HepG2 (cell line): ENCODE results near the gene CHST11. TPM values are rescaled to one million over a fixed set of nuclear protein-coding genes. Genes with fewer than 3 reads are reported as not detected.

Experiments
- ATAC-seq: fragments of 200-7000 bp; cut with Tn5 transposase; 3 replicates; pipeline ENCODE4 v1.9.1; 2020; ENCODE audit warnings: mild to moderate bottlenecking, moderate library complexity
- BruUV-seq: library from RNA; stranded (reverse); fragments of 400-500 nt; replicated peaks from 2 replicates; lab custom pipeline; 2021; lab: Mats Ljungman, UMichigan
- CTCF ChIA-PET: fragments of 300-600 bp; formaldehyde crosslinking; extraction: SDS; loops from one replicate; lab custom pipeline; 2021; ENCODE audit warnings: low total read pairs, inconsistent platforms, low intra/inter-chr PET ratio; lab: Yijun Ruan, JAX
- POLR2A ChIA-PET: fragments of 350-600 bp; sonication (Branson Sonifier 250); formaldehyde crosslinking; loops from one replicate; lab custom pipeline; 2020; ENCODE audit warnings: antibody characterized with exemption, inconsistent platforms; lab: Yijun Ruan, JAX
- DNase-seq: peaks from one replicate; pipeline ENCODE4 v3.0.0-alpha.2; 2015; ENCODE audit warnings: low spot score
- FAIRE-seq: peaks from 3 replicates; lab custom pipeline; 2011; peaks lifted over from hg19 to GRCh38; lab: Jason Lieb, UNC
- H2AFZ ChIP-seq: one replicate; pipeline ENCODE4 v1.6.1; 2011; ENCODE audit warnings: low read length, inconsistent platforms
- H3K27ac ChIP-seq: fragments of 300-600 bp; 3 replicates; pipeline ENCODE4 v1.8.0; 2011; ENCODE audit warnings: mixed run types, mild to moderate bottlenecking, mixed read lengths, low read length, inconsistent platforms; ENCODE audit not compliant: insufficient read depth; ENCODE audit errors: extremely low read length
- H3K27me3 ChIP-seq, 2 experiments: fragments of 200-600 bp in 1 of 2; 2 replicates in 1 of 2; 3 replicates in 1 of 2; pipeline versions ENCODE4 v1.6.0 to v1.8.0; 2011; ENCODE audit warnings: low read length in 2 of 2, mild to moderate bottlenecking in 2 of 2, moderate library complexity in 2 of 2, inconsistent platforms in 1 of 2; ENCODE audit not compliant: insufficient read depth in 2 of 2, control insufficient read depth in 1 of 2
- H3K36me3 ChIP-seq, 2 experiments: fragments of 200-600 bp in 1 of 2; replicated peaks in 1 of 2; 2 replicates in 1 of 2; 3 replicates in 1 of 2; pipeline versions ENCODE4 v1.5.1 to v1.8.0; 2011; ENCODE audit warnings: low read length in 2 of 2, inconsistent platforms in 1 of 2; ENCODE audit not compliant: insufficient read depth in 2 of 2, control insufficient read depth in 1 of 2
- H3K4me1 ChIP-seq: 2 replicates; pipeline ENCODE4 v1.5.1; 2012; ENCODE audit warnings: low read length, inconsistent platforms; ENCODE audit not compliant: insufficient read depth
- H3K4me2 ChIP-seq: 2 replicates; pipeline ENCODE4 v1.6.0; 2011; ENCODE audit warnings: low read depth, low read length, inconsistent platforms
- H3K4me3 ChIP-seq, 3 experiments: fragments of 200-600 bp in 1 of 3; sonication (generic), shearing (Covaris generic) in 1 of 3; replicated peaks in 1 of 3; 2 replicates each; pipeline ENCODE4 v1.5.1; 2011 to 2016; ENCODE audit warnings: low read length in 3 of 3, inconsistent platforms in 2 of 3, low read depth in 2 of 3, mild to moderate bottlenecking in 2 of 3, control low read depth in 1 of 3, mixed read lengths in 1 of 3; ENCODE audit not compliant: insufficient read depth in 1 of 3
- H3K79me2 ChIP-seq: one replicate; pipeline ENCODE4 v1.6.1; 2011; ENCODE audit warnings: low read length, inconsistent platforms; ENCODE audit not compliant: insufficient read depth
- H3K9ac ChIP-seq: 2 replicates; pipeline ENCODE4 v1.6.0; 2011; ENCODE audit warnings: mild to moderate bottlenecking, low read depth, low read length, inconsistent platforms; ENCODE audit not compliant: insufficient read depth
- H3K9me3 ChIP-seq: 2 replicates; pipeline ENCODE4 v1.5.1; 2012; ENCODE audit warnings: mild to moderate bottlenecking, low read length
- H4K20me1 ChIP-seq: 2 replicates; pipeline ENCODE4 v1.6.0; 2011; ENCODE audit warnings: inconsistent platforms, mild to moderate bottlenecking, low read length, moderate library complexity; ENCODE audit not compliant: insufficient read depth
- ELF4 ChIP-seq: sonication (generic); formaldehyde crosslinking; IDR thresholded peaks from 2 replicates; pipeline ENCODE4 v1.5.0; 2020; ENCODE audit warnings: missing genetic modification reagents, mild to moderate bottlenecking, moderate library complexity, borderline replicate concordance
- FOXK1 ChIP-seq: sonication (generic); formaldehyde crosslinking; IDR thresholded peaks from 2 replicates; pipeline ENCODE4 v1.4.0; 2020; ENCODE audit warnings: low read depth, missing genetic modification reagents, borderline replicate concordance
- HDAC1 ChIP-seq: sonication (generic); formaldehyde crosslinking; IDR thresholded peaks from 2 replicates; pipeline ENCODE4 v1.5.1; 2020; ENCODE audit warnings: mild to moderate bottlenecking, missing genetic modification reagents
- NR0B2 ChIP-seq: sonication (generic); formaldehyde crosslinking; IDR thresholded peaks from 2 replicates; pipeline ENCODE4 v1.4.0; 2020; ENCODE audit warnings: mild to moderate bottlenecking, missing genetic modification reagents
- TCF7 ChIP-seq: sonication (generic); IDR thresholded peaks from 2 replicates; pipeline ENCODE4 v1.6.1; 2016; ENCODE audit warnings: antibody characterized with exemption, low read depth
- ZFP62 ChIP-seq: sonication (generic); formaldehyde crosslinking; IDR thresholded peaks from 2 replicates; pipeline ENCODE4 v1.4.0; 2020; ENCODE audit warnings: missing genetic modification reagents
- ZNF367 ChIP-seq: sonication (generic); formaldehyde crosslinking; IDR thresholded peaks from 2 replicates; pipeline ENCODE4 v1.4.0; 2020; ENCODE audit warnings: missing genetic modification reagents, borderline replicate concordance
- ZNF660 ChIP-seq: sonication (generic); formaldehyde crosslinking; IDR thresholded peaks from 2 replicates; pipeline ENCODE4 v1.5.1; 2020; ENCODE audit warnings: mild to moderate bottlenecking, low read depth, missing genetic modification reagents, borderline replicate concordance
- ZNF737 ChIP-seq: sonication (generic); formaldehyde crosslinking; IDR thresholded peaks from 2 replicates; pipeline ENCODE4 v1.5.0; 2020; ENCODE audit warnings: missing genetic modification reagents, mild to moderate bottlenecking, borderline replicate concordance
- ZNF839 ChIP-seq: sonication (generic); formaldehyde crosslinking; IDR thresholded peaks from 2 replicates; pipeline ENCODE4 v1.4.0; 2020; ENCODE audit warnings: missing genetic modification reagents, mild to moderate bottlenecking, borderline replicate concordance
- WGBS: methylation state at CpG from one replicate; pipeline ENCODE4 v1.1.6; 2017; ENCODE audit warnings: low lambda C conversion rate; 5-methylcytosine and 5-hydroxymethylcytosine counted together
- in situ Hi-C: cut with HindIII; loops from 2 replicates; pipeline ENCODE4 v1.10.0; 2017; ENCODE audit warnings: low pct_unique_long_range_greater_than_20kb; ENCODE audit not compliant: extremely low pct_ligation_motif_present
- intact Hi-C: fragments of 100-400 bp; cut with micrococcal nuclease; formaldehyde crosslinking; loops from one replicate; pipeline ENCODE4 v1.10.0; 2022; ENCODE audit not compliant: unreplicated experiment
- polyA plus RNA-seq, 8 experiments: library from polyadenylated mRNA; depleted of rRNA in 3 of 8; stranded (reverse) in 7 of 8; unstranded in 1 of 8; fragments of >200 nt; fragmentation: Illumina TruSeq in 4 of 8; extraction: Trizol in 4 of 8; gene quantifications; 2 replicates each; pipeline versions ENCODE4 v1.2.1 to v1.2.3, GENCODE V29; 2011 to 2016; ENCODE audit warnings: low read depth in 4 of 8, missing spikeins in 1 of 8, mixed read lengths in 1 of 8; ENCODE audit not compliant: insufficient read depth in 1 of 8
- total RNA-seq, 5 experiments: library from RNA; depleted of rRNA; stranded (reverse); fragments of >200 nt; fragmentation: Illumina TruSeq; extraction: Trizol; gene quantifications; 2 replicates each; pipeline ENCODE4 v1.2.3, GENCODE V29; 2016; ENCODE audit warnings: low read depth in 1 of 5
- TF ChIP-seq, protein P1 (sequence below): sonication (generic); formaldehyde crosslinking; IDR thresholded peaks from 2 replicates; pipeline ENCODE4 v1.5.0; 2020; ENCODE audit warnings: mild to moderate bottlenecking, missing genetic modification reagents
- TF ChIP-seq, protein P2 (sequence below), 2 experiments: sonication (generic) in 1 of 2; formaldehyde crosslinking in 1 of 2; IDR thresholded peaks; 2 replicates each; pipeline versions ENCODE4 v1.6.1 to v1.9.0; 2014 to 2022; ENCODE audit warnings: antibody characterized with exemption in 1 of 2, borderline replicate concordance in 1 of 2, inconsistent platforms in 1 of 2, low read depth in 1 of 2, missing genetic modification reagents in 1 of 2
- TF ChIP-seq, protein P3 (sequence below): sonication (generic); formaldehyde crosslinking; IDR thresholded peaks from 2 replicates; pipeline ENCODE4 v1.9.0; 2021; ENCODE audit warnings: missing genetic modification reagents, mild to moderate bottlenecking, borderline replicate concordance

Gene CHST11
- total and polyA plus RNA-seq, 2 of the 13 experiments (the other 11 are each of a cell fraction or from before 2014, with no cell fraction given), result 0.15 TPM; not detected in 1

- no peak for DNase-seq
- no peak for TF ChIP-seq ZNF839 (CRISPR knock-in tag)
- TF ChIP-seq ELF4 (CRISPR knock-in tag), result no peak
- TF ChIP-seq TCF7, result no peak
- TF ChIP-seq, protein P1, sequence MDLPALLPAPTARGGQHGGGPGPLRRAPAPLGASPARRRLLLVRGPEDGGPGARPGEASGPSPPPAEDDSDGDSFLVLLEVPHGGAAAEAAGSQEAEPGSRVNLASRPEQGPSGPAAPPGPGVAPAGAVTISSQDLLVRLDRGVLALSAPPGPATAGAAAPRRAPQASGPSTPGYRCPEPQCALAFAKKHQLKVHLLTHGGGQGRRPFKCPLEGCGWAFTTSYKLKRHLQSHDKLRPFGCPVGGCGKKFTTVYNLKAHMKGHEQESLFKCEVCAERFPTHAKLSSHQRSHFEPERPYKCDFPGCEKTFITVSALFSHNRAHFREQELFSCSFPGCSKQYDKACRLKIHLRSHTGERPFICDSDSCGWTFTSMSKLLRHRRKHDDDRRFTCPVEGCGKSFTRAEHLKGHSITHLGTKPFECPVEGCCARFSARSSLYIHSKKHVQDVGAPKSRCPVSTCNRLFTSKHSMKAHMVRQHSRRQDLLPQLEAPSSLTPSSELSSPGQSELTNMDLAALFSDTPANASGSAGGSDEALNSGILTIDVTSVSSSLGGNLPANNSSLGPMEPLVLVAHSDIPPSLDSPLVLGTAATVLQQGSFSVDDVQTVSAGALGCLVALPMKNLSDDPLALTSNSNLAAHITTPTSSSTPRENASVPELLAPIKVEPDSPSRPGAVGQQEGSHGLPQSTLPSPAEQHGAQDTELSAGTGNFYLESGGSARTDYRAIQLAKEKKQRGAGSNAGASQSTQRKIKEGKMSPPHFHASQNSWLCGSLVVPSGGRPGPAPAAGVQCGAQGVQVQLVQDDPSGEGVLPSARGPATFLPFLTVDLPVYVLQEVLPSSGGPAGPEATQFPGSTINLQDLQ (CRISPR knock-in tag), result no peak
- TF ChIP-seq, protein P2, sequence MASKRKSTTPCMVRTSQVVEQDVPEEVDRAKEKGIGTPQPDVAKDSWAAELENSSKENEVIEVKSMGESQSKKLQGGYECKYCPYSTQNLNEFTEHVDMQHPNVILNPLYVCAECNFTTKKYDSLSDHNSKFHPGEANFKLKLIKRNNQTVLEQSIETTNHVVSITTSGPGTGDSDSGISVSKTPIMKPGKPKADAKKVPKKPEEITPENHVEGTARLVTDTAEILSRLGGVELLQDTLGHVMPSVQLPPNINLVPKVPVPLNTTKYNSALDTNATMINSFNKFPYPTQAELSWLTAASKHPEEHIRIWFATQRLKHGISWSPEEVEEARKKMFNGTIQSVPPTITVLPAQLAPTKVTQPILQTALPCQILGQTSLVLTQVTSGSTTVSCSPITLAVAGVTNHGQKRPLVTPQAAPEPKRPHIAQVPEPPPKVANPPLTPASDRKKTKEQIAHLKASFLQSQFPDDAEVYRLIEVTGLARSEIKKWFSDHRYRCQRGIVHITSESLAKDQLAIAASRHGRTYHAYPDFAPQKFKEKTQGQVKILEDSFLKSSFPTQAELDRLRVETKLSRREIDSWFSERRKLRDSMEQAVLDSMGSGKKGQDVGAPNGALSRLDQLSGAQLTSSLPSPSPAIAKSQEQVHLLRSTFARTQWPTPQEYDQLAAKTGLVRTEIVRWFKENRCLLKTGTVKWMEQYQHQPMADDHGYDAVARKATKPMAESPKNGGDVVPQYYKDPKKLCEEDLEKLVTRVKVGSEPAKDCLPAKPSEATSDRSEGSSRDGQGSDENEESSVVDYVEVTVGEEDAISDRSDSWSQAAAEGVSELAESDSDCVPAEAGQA (IDR thresholded peaks at IDR 0.05; ENCODE audit: low read depth), result no peak
- TF ChIP-seq, protein P2 (CRISPR knock-in tag; IDR thresholded peaks at IDR 0.05; ENCODE audit: borderline replicate concordance), result no peak
- TF ChIP-seq NR0B2 (CRISPR knock-in tag), result no peak
- TF ChIP-seq HDAC1 (CRISPR knock-in tag), result no peak
- TF ChIP-seq ZNF367, result no peak
- TF ChIP-seq FOXK1 (CRISPR knock-in tag), result no peak
- TF ChIP-seq ZNF737 (CRISPR knock-in tag), result no peak
- TF ChIP-seq, protein P3, sequence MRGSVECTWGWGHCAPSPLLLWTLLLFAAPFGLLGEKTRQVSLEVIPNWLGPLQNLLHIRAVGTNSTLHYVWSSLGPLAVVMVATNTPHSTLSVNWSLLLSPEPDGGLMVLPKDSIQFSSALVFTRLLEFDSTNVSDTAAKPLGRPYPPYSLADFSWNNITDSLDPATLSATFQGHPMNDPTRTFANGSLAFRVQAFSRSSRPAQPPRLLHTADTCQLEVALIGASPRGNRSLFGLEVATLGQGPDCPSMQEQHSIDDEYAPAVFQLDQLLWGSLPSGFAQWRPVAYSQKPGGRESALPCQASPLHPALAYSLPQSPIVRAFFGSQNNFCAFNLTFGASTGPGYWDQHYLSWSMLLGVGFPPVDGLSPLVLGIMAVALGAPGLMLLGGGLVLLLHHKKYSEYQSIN (CRISPR knock-in tag), result no peak
- no peak for TF ChIP-seq ZNF660 (CRISPR knock-in tag)
- TF ChIP-seq ZFP62 (CRISPR knock-in tag), result no peak
- POLR2A ChIA-PET, result no interaction called here
- WGBS, result 0% methylated on average over 2 of the region's 2 CpGs
- CTCF ChIA-PET, result no interaction called here
- BruUV-seq, result no TSS peak
- Histone ChIP-seq H3K4me2 (no peak overlapping the region), H4K20me1 (no peaks in the 10 kb centered on the region), H3K4me1 (no peaks in the 10 kb centered on the region), H3K9me3 (no peaks in the 10 kb centered on the region), H2AFZ (no peak overlapping the region), H3K27me3 (no peaks in the 10 kb centered on the region; a peak in 1 of 5 replicates), H3K4me3 (no peak overlapping the region), H3K9ac (no peak overlapping the region), H3K27ac (no peak overlapping the region), H3K79me2 (no peaks in the 10 kb centered on the region), H3K36me3 (no peaks in the 10 kb centered on the region)
- ATAC-seq, result no peak
- intact Hi-C loops, result no loop called here
- FAIRE-seq, result no peak
- in situ Hi-C loops, result no loop called here
Measured at GRCh38 chr12:104466709-104467345, 10.1 kb downstream of the CHST11 start.
